Islet precursor cell (in vitro differentiated cells): Measurements from ENCODE around the gene GLS.

ENCODE experiments used
- DNase-seq: peaks from one replicate; pipeline ENCODE4 v3.0.0-alpha.2; 2018

The GLS gene

GRCh38 chr2:190999949-191000665, 119.5 kb downstream of the GLS start:
- DNase-seq: no peak

- no peak for DNase-seq
Observed at GRCh38 chr2:191001032-191001431, 120.4 kb downstream of the GLS start.

DNA sequence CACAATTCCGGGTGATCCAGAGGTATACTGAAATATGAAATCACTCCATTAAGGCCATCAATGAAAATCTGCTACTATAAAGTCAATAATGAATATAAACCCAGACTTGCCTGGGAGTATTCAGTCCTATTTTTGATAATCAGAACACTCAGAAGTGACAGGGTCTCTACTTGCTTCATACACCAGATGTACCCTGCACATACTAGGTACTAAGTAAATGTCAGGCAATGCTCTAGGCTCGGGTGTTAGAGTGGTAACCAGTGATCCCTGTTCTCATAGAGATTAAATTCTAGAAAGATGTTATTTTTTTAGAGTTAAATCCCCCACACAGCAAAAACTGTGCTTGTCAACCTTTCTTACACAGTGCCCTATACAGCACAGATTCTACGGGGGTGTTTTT, 121.0 kb downstream of the GLS start:
- no peak for DNase-seq

DNA sequence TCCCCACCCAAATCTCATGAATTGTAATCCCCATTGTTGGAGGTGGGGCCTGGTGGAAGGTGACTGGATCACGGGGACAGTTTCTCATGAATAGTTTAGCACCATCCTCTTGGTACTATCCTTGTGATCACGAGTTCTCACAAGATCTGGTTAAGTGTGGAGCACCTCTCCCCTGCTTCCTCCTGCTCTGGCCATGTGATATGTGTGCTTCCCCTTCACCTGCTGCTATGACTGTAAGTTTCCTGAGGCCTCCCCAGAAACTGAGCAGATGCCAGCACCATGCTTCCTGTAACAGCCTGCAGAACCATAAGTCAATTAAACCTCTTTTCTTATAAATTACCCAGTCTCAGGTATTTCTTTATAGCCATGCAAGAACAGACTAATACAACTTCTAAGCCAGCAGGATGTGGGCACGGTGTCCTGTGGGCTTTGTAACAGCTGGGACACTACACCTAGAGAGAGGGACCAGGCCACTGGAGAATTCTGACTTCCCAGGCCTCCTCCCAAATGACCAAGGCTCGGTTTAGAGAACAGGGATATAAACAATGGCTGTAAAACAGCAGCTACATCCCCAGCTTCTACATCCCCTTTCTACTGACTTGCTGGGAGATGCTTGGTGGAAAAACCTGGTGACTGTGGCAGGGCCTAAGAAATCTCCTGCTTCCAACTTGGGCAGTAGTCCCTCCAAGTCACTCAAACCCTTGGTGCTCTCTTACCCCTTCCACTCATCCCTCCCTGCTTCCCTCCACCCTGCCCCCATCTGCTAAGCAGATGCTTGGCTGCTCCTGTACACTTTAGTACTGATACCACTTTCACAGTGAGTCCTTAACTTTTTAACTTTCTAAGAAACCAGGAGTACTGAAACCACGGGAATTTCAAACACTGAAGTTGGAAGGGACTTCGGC, 123.0 kb downstream of the GLS start:
- DNase-seq: no peak

GRCh38 chr2:191006297-191006696, 125.7 kb downstream of the GLS start:
- DNase-seq: no peak

DNA sequence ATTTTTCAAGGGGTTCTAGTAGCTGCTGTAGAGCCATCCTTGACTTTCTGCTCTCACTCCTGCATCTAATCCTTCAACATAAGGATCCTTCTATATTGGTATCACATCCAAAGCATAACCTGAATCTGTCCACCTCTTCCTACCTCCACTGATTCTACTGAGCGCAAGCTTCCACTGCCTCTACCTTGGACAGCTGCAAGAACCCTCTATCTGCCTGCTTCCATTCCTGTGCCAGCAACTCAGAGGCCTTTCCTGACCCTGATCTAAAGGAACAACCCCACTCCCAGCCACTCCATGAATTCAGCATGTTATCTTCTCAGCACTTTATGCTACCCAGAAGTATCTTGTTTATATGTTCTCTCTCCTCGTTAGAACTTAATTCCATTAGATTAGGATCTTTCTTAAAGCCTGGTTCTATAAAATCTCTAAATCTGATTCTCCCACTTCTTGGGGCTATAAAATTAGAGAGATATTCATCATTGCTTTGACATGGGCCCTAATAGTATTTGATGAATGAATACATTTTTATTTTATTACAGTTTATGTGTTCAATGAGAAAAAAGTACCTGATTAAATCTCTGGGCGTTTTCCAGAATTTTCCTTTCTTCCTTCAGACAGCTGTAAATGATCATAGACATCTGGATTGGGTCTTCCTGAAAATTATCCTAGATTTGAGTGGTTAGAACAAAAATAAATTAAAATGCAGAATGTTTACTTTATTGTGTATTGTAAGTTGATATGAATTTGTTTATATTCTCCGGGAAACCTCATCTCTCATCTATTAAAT, 126.6 kb downstream of the GLS start:
- no peak for DNase-seq

DNA sequence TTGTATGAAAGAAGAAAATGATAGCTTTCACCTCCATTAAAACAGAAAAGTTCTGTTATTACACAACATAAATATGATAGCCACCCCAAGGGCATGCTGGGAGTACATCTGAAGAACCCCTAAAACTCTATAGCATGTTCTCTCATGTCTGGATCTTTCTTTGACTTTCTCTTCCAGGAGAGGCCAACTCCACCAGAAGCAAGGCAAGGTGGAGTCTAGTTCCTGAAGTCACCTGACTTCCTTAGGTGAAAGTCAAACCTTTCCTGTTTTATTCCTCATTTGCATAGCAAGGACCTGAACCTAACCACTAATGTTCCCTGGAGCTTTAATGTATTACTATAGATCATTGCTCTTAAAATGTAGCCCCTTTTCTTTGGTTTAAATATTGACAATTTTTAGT, 127.7 kb downstream of the GLS start:
- no peak for DNase-seq

DNA sequence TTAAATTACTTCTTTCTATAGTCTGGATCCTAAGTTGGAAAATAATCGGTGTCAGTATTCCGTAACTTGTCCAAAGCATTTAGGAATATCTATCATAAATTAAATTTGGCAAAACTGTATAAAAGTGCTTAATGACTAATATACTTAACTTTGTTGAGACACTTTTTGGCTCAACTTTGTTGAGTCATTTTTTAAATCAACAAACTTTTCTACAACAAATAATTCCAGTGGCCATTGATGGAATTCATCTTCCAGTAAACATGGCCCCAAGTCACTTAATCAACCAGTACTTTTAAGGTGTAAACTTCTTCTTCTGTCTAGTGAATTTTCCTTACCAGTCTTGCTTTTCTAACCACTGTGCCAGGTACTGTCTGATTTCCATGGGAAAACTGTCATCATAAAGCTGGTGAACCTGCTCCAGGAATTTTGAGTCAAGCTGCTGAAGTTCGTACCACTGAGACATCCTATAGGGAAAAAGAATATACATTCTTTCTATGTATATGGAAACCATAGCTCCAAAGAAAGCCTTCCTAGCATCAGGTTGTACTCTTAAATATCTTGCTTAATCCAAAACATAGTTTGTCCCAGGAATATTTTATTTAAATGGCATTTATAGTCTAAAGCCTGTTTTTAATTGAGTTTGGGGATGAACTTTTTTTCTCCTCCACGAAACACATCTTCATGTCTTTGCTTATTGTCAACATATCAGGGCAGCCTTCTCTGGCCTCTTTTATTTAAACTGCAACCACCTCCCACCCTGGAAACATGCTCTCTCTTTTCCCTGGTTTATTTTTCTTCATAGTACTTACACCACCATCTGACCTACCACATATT, 129.1 kb downstream of the GLS start:
- DNase-seq: no peak

GRCh38 chr2:191010887-191011885, 130.6 kb downstream of the GLS start:
- DNase-seq: no peak

DNA sequence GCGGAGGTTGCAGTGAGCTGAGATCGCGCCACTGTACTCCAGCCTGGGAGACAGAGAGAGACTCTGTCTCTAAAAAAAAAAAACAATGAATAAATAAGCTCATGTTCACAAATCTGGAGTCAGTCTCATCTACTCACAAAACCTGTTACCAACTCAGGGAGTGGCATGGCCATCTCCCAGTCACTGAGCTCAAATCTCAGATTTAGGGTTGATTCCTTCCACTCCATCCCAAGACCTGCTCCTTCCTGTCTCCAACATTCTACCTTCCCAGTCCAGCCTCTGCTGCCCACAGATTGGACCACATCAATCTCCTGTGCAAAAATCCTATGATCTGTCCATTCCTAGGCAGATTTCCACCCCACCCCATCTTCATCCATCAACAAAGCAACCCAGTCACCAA, 131.7 kb downstream of the GLS start:
- no peak for DNase-seq

DNA sequence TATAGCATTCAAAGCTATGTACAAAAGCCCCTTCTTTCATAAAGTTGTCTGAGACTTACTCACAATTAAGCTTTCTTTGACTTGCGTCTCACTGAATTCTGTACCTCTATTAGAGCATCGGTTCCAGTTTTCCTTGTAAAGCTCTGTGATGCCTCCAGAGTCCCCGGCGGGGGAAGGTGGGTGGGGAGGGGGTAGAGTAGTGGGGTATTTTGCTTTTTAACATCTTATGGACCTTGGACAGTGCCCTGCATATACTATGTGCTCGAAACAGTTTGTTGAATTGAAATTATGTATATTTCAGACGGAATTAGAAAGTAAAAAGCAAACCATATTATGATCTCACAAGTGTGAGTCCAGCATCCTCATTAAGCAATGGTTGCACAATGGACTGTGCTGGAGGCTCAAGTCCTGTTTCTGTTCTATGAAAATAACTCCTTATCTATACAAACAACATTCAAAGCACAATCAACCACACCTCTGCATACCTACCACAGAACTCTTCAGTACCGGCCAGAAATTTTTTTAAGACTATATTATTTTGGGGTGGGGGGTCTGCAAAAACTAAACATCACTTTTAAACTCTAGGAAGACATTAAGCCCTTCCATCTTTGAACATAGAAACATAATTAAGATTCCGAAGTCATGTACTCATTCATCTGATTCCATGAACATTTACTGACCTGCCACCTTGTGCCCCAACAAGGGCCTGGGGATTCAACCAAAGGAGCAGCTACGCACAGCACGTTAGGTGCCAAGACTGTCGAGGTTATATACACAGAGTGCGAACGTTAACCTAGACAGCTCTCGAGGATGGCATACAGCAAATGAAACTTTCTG, 132.4 kb downstream of the GLS start:
- no peak for DNase-seq

DNA sequence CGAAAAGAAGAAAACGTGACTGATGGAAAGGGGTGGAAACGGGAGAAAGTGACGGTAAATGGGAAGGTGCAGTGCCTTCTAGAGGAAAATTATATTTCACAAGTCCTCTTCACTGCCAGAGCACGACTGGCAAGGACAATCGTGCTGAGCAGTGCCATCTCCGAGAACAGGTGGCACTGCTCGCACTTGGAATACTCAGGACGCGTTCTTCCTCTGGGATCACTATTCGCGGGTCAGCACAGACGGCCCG, 133.0 kb downstream of the GLS start:
- DNase-seq: no peak

DNA sequence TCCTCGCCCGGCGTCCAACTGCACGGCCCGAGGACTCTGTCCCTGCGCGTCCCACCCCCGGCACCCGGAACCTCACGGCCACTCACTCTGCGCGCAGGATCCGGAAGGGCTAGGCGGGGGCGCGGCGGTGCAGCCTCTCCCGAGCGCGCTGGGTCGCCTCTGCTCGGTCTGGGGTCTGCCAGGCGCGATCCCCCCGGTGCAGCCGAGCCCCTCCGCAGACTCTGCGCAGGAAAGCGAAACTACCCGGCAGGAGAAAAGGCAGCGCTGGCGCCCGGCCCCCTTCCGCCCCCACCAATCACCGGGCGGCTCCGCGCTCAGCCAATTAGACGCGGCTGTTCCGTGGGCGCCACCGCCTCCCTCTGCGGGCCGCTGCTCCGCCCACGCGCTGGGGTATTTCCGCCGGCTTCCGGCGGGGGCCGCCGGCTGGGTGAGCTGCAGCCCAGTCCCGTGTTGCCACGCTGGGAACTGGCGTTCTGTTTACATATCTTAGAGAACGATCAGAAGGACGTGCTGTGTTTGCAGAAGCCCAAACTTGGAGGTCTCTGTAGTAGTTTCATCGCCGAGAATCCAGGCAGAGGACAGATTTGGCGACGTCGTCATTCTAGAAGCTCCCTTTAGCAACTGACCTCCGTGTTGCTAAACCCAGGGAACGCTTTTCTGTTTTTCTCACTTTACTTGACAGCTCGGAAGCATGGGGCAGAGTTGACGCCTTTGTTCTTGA, 133.5 kb downstream of the GLS start, which contains the start of gene STAT1:
Gene STAT1, minus strand, starts transcription at position 240 of the 721 bp plus-strand sequence. CDS start 4,168 bp downstream, outside the sequence.
- DNase-seq: peak; percentile 96

- DNase-seq: no peak
Observed at GRCh38 chr2:191014653-191015020, 134.0 kb downstream of the GLS start.
